VCaP (cell line): ENCODE measurements around the gene PACRG.

Experiments used
- H3K27ac ChIP-seq: fragments of 450-650 bp; 2 replicates; pipeline ENCODE4 v1.5.1; 2017
- TF ChIP-seq, protein P1 (sequence below): fragments of 450-650 bp; conservative IDR thresholded peaks from 2 replicates; pipeline ENCODE4 v1.5.1; 2017; ENCODE audit warnings: mild to moderate bottlenecking, moderate library complexity

PACRG gene

DNA sequence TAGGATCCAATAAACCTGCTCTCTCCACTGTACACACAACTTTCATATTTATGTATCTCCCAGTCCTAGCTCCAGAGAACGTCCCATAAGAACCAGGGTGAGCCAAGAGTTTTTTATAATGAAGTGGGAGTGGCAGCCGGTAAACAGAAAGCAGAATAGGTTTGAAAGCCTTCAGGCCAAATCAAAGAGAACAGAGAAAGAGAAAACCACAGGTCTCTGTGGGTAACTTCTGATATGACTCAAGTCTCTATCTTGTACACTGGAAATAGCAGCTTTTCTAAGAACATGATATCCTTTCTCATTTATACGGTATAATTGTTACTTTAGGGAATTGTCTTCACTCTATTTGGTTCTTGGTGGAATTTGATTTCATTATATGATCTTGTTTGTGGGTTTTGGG, 273.6 kb downstream of the PACRG start:
- TF ChIP-seq, protein P1, sequence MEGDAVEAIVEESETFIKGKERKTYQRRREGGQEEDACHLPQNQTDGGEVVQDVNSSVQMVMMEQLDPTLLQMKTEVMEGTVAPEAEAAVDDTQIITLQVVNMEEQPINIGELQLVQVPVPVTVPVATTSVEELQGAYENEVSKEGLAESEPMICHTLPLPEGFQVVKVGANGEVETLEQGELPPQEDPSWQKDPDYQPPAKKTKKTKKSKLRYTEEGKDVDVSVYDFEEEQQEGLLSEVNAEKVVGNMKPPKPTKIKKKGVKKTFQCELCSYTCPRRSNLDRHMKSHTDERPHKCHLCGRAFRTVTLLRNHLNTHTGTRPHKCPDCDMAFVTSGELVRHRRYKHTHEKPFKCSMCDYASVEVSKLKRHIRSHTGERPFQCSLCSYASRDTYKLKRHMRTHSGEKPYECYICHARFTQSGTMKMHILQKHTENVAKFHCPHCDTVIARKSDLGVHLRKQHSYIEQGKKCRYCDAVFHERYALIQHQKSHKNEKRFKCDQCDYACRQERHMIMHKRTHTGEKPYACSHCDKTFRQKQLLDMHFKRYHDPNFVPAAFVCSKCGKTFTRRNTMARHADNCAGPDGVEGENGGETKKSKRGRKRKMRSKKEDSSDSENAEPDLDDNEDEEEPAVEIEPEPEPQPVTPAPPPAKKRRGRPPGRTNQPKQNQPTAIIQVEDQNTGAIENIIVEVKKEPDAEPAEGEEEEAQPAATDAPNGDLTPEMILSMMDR = no peak
- H3K27ac ChIP-seq = no peak overlapping the region

DNA sequence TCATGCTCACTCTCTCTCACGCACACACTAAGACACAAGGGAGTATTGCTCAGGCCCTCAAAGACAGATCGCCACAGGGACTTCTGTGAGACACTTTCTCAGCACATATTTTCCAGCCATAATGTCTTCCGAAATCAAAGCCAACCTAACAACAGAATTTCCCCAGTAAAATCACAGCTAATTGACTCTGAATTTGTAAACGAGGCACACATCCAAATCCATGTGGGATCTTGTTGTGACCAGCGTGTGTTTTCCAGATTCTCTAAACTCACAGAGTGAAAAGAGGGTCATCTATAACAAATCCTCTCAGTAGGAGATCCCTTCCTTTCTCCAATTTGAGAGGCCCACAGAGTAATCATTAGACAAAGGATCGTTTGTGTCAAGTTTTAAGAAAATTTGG, 280.4 kb downstream of the PACRG start:
- H3K27ac ChIP-seq = no peak overlapping the region
- TF ChIP-seq, protein P1 = no peak

DNA sequence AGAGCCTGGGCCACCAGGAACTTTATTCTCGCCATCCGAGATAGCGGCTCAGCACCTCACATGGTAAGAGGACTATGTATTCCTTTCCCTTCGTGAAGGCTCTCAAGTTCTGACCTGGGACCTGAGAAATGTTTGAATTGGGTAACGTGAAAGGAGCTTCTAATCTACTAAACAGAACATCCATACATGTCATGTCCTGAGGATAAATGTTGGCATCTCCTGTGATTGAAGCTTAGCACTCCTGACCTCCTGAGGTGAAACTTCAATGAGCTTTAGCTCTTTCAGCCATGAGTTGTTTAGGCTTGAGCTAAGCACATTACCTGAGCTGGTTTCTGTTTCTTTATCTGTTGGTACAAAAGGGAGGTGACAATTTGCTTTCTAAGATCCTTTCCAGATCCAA, 280.9 kb downstream of the PACRG start:
- TF ChIP-seq, protein P1 = no peak
- no peak overlapping the region for H3K27ac ChIP-seq

DNA sequence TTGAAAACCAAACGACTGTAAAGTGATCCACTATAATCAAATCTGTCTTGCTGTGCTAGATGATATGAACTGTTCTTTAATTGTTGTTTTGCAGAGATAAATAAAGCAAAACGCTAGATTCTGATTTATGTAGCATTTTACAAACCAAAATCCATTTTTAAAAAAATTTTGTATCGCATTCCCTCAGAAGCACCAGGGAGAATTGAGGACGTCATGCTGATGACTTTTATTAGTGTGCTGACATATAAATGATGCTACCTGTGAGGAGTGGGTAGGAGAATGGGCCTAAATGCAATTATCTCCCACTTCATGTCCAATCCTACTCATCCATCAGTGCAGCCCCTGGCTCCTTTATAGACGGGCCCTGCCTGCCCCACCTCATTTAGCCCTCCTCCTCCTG, 282.4 kb downstream of the PACRG start:
- no peak overlapping the region for H3K27ac ChIP-seq
- TF ChIP-seq, protein P1 = no peak

DNA sequence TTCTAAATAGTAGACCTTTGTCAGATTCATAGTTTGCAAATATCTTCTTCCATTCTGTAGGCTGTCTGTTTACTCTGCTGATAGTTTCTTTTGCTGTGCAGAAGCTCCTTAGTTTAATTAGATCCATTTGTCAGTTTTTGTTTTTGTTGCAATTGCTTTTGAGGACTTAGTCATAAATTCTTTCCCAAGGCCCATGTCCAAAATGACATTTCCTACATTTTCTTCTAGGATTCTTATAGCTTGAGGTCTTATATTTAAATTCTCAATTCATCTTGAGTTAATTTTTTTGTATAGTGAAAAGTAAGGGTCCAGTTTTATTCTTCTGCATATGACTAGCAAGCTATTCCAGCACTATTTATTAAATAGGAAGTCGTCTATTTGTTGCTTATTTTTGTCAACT, 287.0 kb downstream of the PACRG start:
- TF ChIP-seq, protein P1 = no peak

DNA sequence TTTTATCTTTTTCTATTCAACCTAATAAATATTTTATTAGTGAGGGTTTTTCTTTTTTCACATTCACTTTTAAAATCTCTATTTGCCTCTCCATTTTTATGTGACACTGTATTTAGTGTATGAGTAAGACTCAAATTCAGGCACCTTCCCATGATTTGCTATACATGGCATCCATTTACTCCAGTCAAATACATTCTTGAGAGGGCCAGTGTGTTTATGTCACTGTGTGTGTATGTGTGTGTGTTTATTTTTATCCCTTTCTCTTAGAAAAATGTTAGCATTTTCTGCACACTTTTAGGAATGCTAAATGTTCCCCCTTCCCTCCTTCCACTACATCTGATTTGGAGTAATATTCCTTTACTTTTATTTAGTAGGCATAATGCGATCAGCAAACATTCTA, 290.0 kb downstream of the PACRG start:
- TF ChIP-seq, protein P1 = no peak
- no peak overlapping the region for H3K27ac ChIP-seq

More for the DNA sequence above, 287.0 kb downstream of the PACRG start:
- H3K27ac ChIP-seq = no peak overlapping the region

DNA sequence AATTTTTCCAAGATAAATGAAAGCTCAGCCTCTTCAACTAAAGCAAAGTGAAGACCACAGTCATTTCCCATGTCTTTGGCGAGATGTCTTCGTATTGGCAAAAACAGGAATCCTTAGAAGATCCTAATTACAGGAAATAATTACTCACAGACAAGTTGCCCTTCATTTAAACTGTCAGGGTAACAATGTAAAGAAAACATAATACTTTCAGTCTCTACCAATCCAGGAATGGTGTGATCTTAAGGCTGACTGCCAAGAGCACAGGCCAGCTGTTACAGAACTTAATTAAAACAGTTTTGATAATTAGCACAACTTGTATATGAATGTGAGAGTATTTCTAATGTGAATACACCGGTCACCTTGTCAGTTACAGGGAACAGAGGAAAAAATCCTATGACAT, 292.2 kb downstream of the PACRG start:
- TF ChIP-seq, protein P1 = no peak

DNA sequence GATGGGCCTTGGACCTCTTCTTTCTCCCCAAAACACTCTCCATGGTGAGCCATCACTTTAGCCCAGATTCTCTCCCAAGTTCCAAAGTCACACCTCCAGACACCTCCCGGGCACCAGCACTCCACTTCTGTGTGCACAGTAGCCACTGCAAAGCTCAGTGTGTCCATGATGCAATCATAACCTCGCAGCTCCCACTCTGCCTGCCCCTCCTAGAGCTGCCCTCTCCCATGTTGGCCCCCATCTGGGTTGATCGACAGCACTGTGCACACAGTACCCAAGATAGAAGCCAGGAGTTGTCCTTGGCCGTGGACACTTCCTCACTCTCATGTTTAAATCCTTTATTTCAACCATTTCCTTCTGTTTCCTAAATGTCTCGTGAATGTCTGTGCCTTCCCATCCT, 293.3 kb downstream of the PACRG start:
- TF ChIP-seq, protein P1 = no peak
- no peak overlapping the region for H3K27ac ChIP-seq

More for the DNA sequence above, 292.2 kb downstream of the PACRG start:
- no peak overlapping the region for H3K27ac ChIP-seq
